Esophagus squamous epithelium (tissue), 4 donors: ENCODE data around the gene UTP14A.

Experiments used
- POLR2A ChIP-seq, 4 donors: fragments of 450-650 bp; IDR thresholded peaks; one replicate each; pipeline ENCODE4 v1.6.1; 2017; ENCODE audit warnings: antibody characterized with exemption in 4 of 4, mild to moderate bottlenecking in 4 of 4, moderate library complexity in 3 of 4
- TF ChIP-seq, protein P1 (sequence below), 6 experiments: fragments of 450-650 bp in 4 of 6; fragments of 200-600 bp in 2 of 6; sonication (generic) in 2 of 6; IDR thresholded peaks; one replicate each; pipeline ENCODE4 v1.5.1; 2016 to 2019; ENCODE audit warnings: antibody characterized with exemption in 6 of 6, mild to moderate bottlenecking in 4 of 6, moderate library complexity in 4 of 6

DNA sequence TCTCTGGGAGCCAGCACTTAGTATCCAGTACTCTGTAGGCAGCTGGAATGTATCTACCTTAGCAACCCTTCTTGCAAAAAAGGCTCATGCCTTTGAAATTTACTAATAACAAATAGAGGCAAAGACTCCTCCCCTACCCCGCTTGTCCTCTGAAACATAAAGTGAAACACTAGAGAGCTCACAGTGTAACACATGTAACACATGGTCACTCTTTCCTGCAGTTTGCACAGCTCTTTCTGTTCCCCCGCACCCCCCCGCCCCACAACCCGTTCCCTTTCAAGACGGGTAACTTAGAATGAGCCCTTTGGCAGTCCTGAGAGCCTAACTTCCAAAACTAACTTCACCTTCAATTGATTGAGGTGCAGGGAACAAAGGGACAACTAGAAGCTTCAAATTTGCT, 70.5 kb downstream of the UTP14A start:
- TF ChIP-seq POLR2A (IDR thresholded peaks at IDR 0.05) = no peak
- TF ChIP-seq, protein P1, sequence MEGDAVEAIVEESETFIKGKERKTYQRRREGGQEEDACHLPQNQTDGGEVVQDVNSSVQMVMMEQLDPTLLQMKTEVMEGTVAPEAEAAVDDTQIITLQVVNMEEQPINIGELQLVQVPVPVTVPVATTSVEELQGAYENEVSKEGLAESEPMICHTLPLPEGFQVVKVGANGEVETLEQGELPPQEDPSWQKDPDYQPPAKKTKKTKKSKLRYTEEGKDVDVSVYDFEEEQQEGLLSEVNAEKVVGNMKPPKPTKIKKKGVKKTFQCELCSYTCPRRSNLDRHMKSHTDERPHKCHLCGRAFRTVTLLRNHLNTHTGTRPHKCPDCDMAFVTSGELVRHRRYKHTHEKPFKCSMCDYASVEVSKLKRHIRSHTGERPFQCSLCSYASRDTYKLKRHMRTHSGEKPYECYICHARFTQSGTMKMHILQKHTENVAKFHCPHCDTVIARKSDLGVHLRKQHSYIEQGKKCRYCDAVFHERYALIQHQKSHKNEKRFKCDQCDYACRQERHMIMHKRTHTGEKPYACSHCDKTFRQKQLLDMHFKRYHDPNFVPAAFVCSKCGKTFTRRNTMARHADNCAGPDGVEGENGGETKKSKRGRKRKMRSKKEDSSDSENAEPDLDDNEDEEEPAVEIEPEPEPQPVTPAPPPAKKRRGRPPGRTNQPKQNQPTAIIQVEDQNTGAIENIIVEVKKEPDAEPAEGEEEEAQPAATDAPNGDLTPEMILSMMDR (IDR thresholded peaks at IDR 0.05) = no peak
